GM23338 (cell line): ENCODE measurements around the gene SPATA13. TPM values are rescaled to one million over a fixed set of nuclear protein-coding genes. Genes with fewer than 3 reads are reported as not detected.

Source experiments
- ATAC-seq: fragments of 200-7000 bp; cut with Tn5 transposase; 3 replicates; pipeline ENCODE4 v1.9.1; 2020
- DNase-seq: peaks from one replicate; pipeline ENCODE4 v3.0.0-alpha.2; 2015; ENCODE audit warnings: low spot score
- H2AFZ ChIP-seq: fragments of 200-600 bp; sonication (generic); 2 replicates; pipeline ENCODE4 v1.8.0; 2016; ENCODE audit warnings: antibody characterized with exemption, mild to moderate bottlenecking, moderate library complexity
- H3F3A ChIP-seq: fragments of 200-600 bp; sonication (generic); replicated peaks from 2 replicates; pipeline ENCODE4 v1.8.0; 2017; ENCODE audit warnings: antibody characterized with exemption, mixed run types, low read depth
- H3K27ac ChIP-seq: fragments of 200-600 bp; sonication (generic); 2 replicates; pipeline ENCODE4 v1.6.1; 2016; ENCODE audit warnings: low read depth
- H3K27me3 ChIP-seq: fragments of 200-600 bp; sonication (generic); 2 replicates; pipeline ENCODE4 v1.8.0; 2016; ENCODE audit warnings: mild to moderate bottlenecking, mixed run types, moderate library complexity; ENCODE audit not compliant: insufficient read depth
- H3K36me3 ChIP-seq: fragments of 200-600 bp; sonication (generic); 2 replicates; pipeline ENCODE4 v1.8.0; 2016; ENCODE audit warnings: mild to moderate bottlenecking; ENCODE audit not compliant: insufficient read depth
- H3K4me1 ChIP-seq: fragments of 200-600 bp; sonication (generic); 2 replicates; pipeline ENCODE4 v1.8.0; 2016; ENCODE audit warnings: mild to moderate bottlenecking, moderate library complexity; ENCODE audit not compliant: insufficient read depth
- H3K4me2 ChIP-seq: fragments of 200-600 bp; sonication (generic); 2 replicates; pipeline ENCODE4 v1.7.1; 2017; ENCODE audit warnings: mixed run types
- H3K4me3 ChIP-seq: fragments of 200-600 bp; sonication (generic); 2 replicates; pipeline ENCODE4 v1.6.1; 2016; ENCODE audit warnings: mixed run types
- H3K79me2 ChIP-seq: fragments of 200-600 bp; sonication (generic); replicated peaks from 2 replicates; pipeline ENCODE4 v1.8.0; 2017; ENCODE audit warnings: mild to moderate bottlenecking; ENCODE audit not compliant: insufficient read depth
- H3K9me2 ChIP-seq: fragments of 200-600 bp; sonication (generic); 2 replicates; pipeline ENCODE4 v1.8.0; 2017; ENCODE audit not compliant: insufficient read depth
- H4K20me1 ChIP-seq: fragments of 200-600 bp; sonication (generic); replicated peaks from 2 replicates; pipeline ENCODE4 v1.8.0; 2017; ENCODE audit warnings: mild to moderate bottlenecking; ENCODE audit not compliant: insufficient read depth
- H3K27ac Mint-ChIP-seq: 2 replicates; pipeline ENCODE4 v1.8.0; 2020; ENCODE audit warnings: inconsistent platforms, mild to moderate bottlenecking, moderate library complexity, mixed read lengths
- H3K27me3 Mint-ChIP-seq: 3 replicates; pipeline ENCODE4 v1.8.0; 2022; ENCODE audit warnings: low read depth, mild to moderate bottlenecking, moderate library complexity, mixed read lengths, inconsistent platforms; ENCODE audit not compliant: insufficient read depth, poor library complexity
- H3K36me3 Mint-ChIP-seq: 3 replicates; pipeline ENCODE4 v1.8.0; 2021; ENCODE audit warnings: low read depth, mild to moderate bottlenecking, inconsistent platforms, moderate library complexity, mixed read lengths
- H3K4me1 Mint-ChIP-seq: 3 replicates; pipeline ENCODE4 v1.8.0; 2020; ENCODE audit warnings: mild to moderate bottlenecking, inconsistent platforms, mixed read lengths
- H3K4me3 Mint-ChIP-seq: 3 replicates; pipeline ENCODE4 v1.8.0; 2021; ENCODE audit warnings: moderate library complexity, mild to moderate bottlenecking, inconsistent platforms, mixed read lengths
- H3K9me3 Mint-ChIP-seq: 3 replicates; pipeline ENCODE4 v1.8.0; 2020; ENCODE audit warnings: moderate library complexity, mild to moderate bottlenecking, inconsistent platforms, mixed read lengths
- CREB1 ChIP-seq: fragments of 250-450 bp; sonication (Bioruptor Pico); IDR thresholded peaks from 2 replicates; pipeline ENCODE4 v1.5.0; 2020; ENCODE audit warnings: low read depth, mild to moderate bottlenecking, moderate library complexity
- CTCF ChIP-seq, 2 experiments: fragments of 200-600 bp in 1 of 2; sonication (generic) in 1 of 2; conservative IDR thresholded peaks; 2 replicates each; pipeline versions ENCODE4 v1.5.1 to v1.6.1; 2016 to 2017; ENCODE audit warnings: antibody characterized with exemption in 2 of 2, low read depth in 2 of 2, mild to moderate bottlenecking in 2 of 2, moderate library complexity in 1 of 2
- ETS1 ChIP-seq: IDR thresholded peaks from 2 replicates; pipeline ENCODE4 v1.6.1; 2016; ENCODE audit warnings: antibody characterized with exemption
- EZH2 ChIP-seq: fragments of 200-600 bp; sonication (generic); IDR thresholded peaks from one replicate; pipeline ENCODE4 v1.8.0; 2017; ENCODE audit warnings: antibody characterized with exemption, mild to moderate bottlenecking, low read depth; ENCODE audit not compliant: unreplicated experiment
- EZH2phosphoT487 ChIP-seq: fragments of 200-600 bp; sonication (generic); IDR thresholded peaks from one replicate; pipeline ENCODE4 v1.8.1; 2018; ENCODE audit warnings: antibody characterized with exemption; ENCODE audit not compliant: unreplicated experiment
- JUNB ChIP-seq: IDR thresholded peaks from one replicate; pipeline ENCODE4 v1.6.1; 2016; ENCODE audit warnings: antibody characterized with exemption; ENCODE audit not compliant: unreplicated experiment
- NANOG ChIP-seq: IDR thresholded peaks from 2 replicates; pipeline ENCODE4 v1.6.1; 2016; ENCODE audit warnings: antibody characterized with exemption, borderline replicate concordance
- POLR2AphosphoS5 ChIP-seq: IDR thresholded peaks from 2 replicates; pipeline ENCODE4 v1.6.1; 2016; ENCODE audit warnings: antibody characterized with exemption, low read depth
- ZNF114 ChIP-seq: fragments of 250-450 bp; sonication (Bioruptor Pico); IDR thresholded peaks from 2 replicates; pipeline ENCODE4 v1.5.0; 2020; ENCODE audit warnings: mild to moderate bottlenecking, moderate library complexity
- ZNF331 ChIP-seq: fragments of 250-450 bp; sonication (Bioruptor Pico); IDR thresholded peaks from 2 replicates; pipeline ENCODE4 v1.5.0; 2020; ENCODE audit warnings: low read depth, mild to moderate bottlenecking, moderate library complexity
- ZNF462 ChIP-seq: fragments of 250-450 bp; sonication (Bioruptor Pico); IDR thresholded peaks from 2 replicates; pipeline ENCODE4 v1.5.0; 2020; ENCODE audit warnings: mild to moderate bottlenecking, moderate library complexity
- polyA plus RNA-seq: library from polyadenylated mRNA; unstranded; fragments of >200 nt; fragmentation: Nextera tagmentation; extraction: Ambion mirVana; gene quantifications from 2 replicates; pipeline ENCODE4 v1.2.1, GENCODE V29; 2016
- total RNA-seq: library from RNA; depleted of rRNA; stranded (reverse); fragments of >200 nt; shearing (Covaris generic); gene quantifications from 2 replicates; pipeline ENCODE4 v1.2.3, GENCODE V29; 2014

The SPATA13 gene
- total and polyA plus RNA-seq, 2 experiments from 2014 or later, result 11.9 to 45.7 TPM

GRCh38 chr13:24152292-24153214 is 8.0 kb upstream of the SPATA13 start:
- H3F3A ChIP-seq, result no peaks in the 10 kb centered on the region
- H3K4me1 Mint-ChIP-seq, result peaks cover 21% of the 10 kb centered on the region
- no peaks in the 10 kb centered on the region for H3K27me3 ChIP-seq
- peaks cover 2% of the 10 kb centered on the region for H3K27me3 Mint-ChIP-seq
- H3K79me2 ChIP-seq, result no peaks in the 10 kb centered on the region
- H3K4me2 ChIP-seq, result no peak overlapping the region
- no peaks in the 10 kb centered on the region for H3K9me3 Mint-ChIP-seq
- DNase-seq (no peak), ATAC-seq (no peak)
- no peaks in the 10 kb centered on the region for H3K36me3 ChIP-seq
- no peaks in the 10 kb centered on the region for H3K36me3 Mint-ChIP-seq
- no peaks in the 10 kb centered on the region for H4K20me1 ChIP-seq
- H2AFZ ChIP-seq, result no peak overlapping the region
- no peak overlapping the region for H3K4me3 ChIP-seq
- peaks cover 4% of the 10 kb centered on the region; the same call in 1 of the 2 replicates for H3K4me1 ChIP-seq
- no peaks in the 10 kb centered on the region for H3K9me2 ChIP-seq
- no peak overlapping the region; the same call in 2 of the 3 replicates for H3K4me3 Mint-ChIP-seq
- H3K27ac ChIP-seq, result no peak overlapping the region
- TF ChIP-seq CTCF (conservative IDR thresholded peaks at IDR 0.05; ENCODE audit: low read depth in 2 of 2) (no peak), POLR2AphosphoS5 (no peak), ZNF114 (no peak)
- no peak overlapping the region for H3K27ac Mint-ChIP-seq

- Histone ChIP-seq H3K4me2 (no peak overlapping the region), H3F3A (no peaks in the 10 kb centered on the region), H3K4me3 (no peak overlapping the region), H2AFZ (no peak overlapping the region), H3K79me2 (no peaks in the 10 kb centered on the region), H3K36me3 (no peaks in the 10 kb centered on the region), H3K9me2 (no peaks in the 10 kb centered on the region), H3K27me3 (no peaks in the 10 kb centered on the region), H3K4me1 (peaks cover 5% of the 10 kb centered on the region), H4K20me1 (no peaks in the 10 kb centered on the region), H3K27ac (no peak overlapping the region)
- ATAC-seq, result no peak
- Mint-ChIP-seq H3K9me3 (no peaks in the 10 kb centered on the region), H3K4me3 (no peak overlapping the region), H3K27me3 (peaks cover 3% of the 10 kb centered on the region), H3K36me3 (no peaks in the 10 kb centered on the region), H3K27ac (no peak overlapping the region), H3K4me1 (peaks cover 27% of the 10 kb centered on the region)
- DNase-seq, result no peak
- TF ChIP-seq EZH2phosphoT487 (no peak), ZNF462 (CRISPR knock-in tag) (no peak), CREB1 (no peak), EZH2 (no peak), ETS1 (no peak), JUNB (no peak), NANOG (no peak), ZNF331 (CRISPR knock-in tag) (no peak)
Observed at GRCh38 chr13:24153347-24153746, 7.2 kb upstream of the SPATA13 start.
